K562 (cell line): ENCODE results near the gene DUS3L. TPM values are rescaled to one million over a fixed set of nuclear protein-coding genes. Genes with fewer than 3 reads are reported as not detected.
A peak's percentile ranks its signal among the peaks of the same experiment; 100 is the strongest.

ENCODE experiments used
- ATF7 ChIP-seq: fragments of 450-650 bp; IDR thresholded peaks from 2 replicates; pipeline ENCODE4 v1.7.1; 2014; ENCODE audit warnings: mild to moderate bottlenecking, moderate library complexity
- CEBPG ChIP-seq, 3 experiments: fragments of 200-800 bp in 1 of 3; sonication (Bioruptor generic) in 1 of 3; sonication (generic) in 1 of 3; formaldehyde crosslinking in 1 of 3; IDR thresholded peaks in 2 of 3; conservative IDR thresholded peaks in 1 of 3; 2 replicates each; pipeline versions ENCODE4 v1.6.1 to v1.8.0; 2016 to 2022; ENCODE audit warnings: missing compliant biosample characterization in 2 of 3, missing genetic modification characterization in 2 of 3, mild to moderate bottlenecking in 1 of 3, missing genetic modification reagents in 1 of 3
- HNRNPK ChIP-seq: fragments of 200-400 bp; formaldehyde crosslinking; IDR thresholded peaks from one replicate; pipeline ENCODE4 v1.6.1; 2018; ENCODE audit warnings: mild to moderate bottlenecking, low read depth, low read length; ENCODE audit not compliant: poor library complexity, severe bottlenecking
- MAFG ChIP-seq: fragments of 450-650 bp; conservative IDR thresholded peaks from 2 replicates; pipeline ENCODE4 v1.6.1; 2016; ENCODE audit warnings: missing genetic modification characterization, missing compliant biosample characterization
- POLR2H ChIP-seq: IDR thresholded peaks from 2 replicates; pipeline ENCODE4 v1.6.1; 2016; ENCODE audit warnings: missing genetic modification characterization, low read depth, mild to moderate bottlenecking, control low read depth, missing compliant biosample characterization, moderate library complexity
- SRF ChIP-seq, 2 experiments: fragments of 250-450, 450-650 bp in 1 of 2; sonication (Bioruptor Pico) in 1 of 2; sonication (generic) in 1 of 2; formaldehyde crosslinking; IDR thresholded peaks; 2 replicates each; pipeline versions ENCODE4 v1.5.0 to v1.5.1; 2020 to 2022; ENCODE audit warnings: mild to moderate bottlenecking in 1 of 2, missing genetic modification reagents in 1 of 2
- TRIM24 ChIP-seq, 2 experiments: fragments of 450-650 bp; IDR thresholded peaks; 2 replicates each; pipeline ENCODE4 v1.6.1; 2016
- ZNF175 ChIP-seq: fragments of 200-800 bp; sonication (Bioruptor generic); IDR thresholded peaks from 2 replicates; pipeline ENCODE4 v1.6.1; 2016; ENCODE audit warnings: low read depth, mild to moderate bottlenecking, missing genetic modification characterization, missing compliant biosample characterization
- ZNF354B ChIP-seq: fragments of 250-450 bp; sonication (Bioruptor Pico); IDR thresholded peaks from 2 replicates; pipeline ENCODE4 v1.4.0; 2020
- ZSCAN32 ChIP-seq: fragments of 450-650 bp; formaldehyde crosslinking; IDR thresholded peaks from 2 replicates; pipeline ENCODE4 v1.4.0; 2020; ENCODE audit warnings: mild to moderate bottlenecking, moderate library complexity
- polyA plus RNA-seq, 8 experiments: library from polyadenylated mRNA; depleted of rRNA in 4 of 8; stranded (reverse) in 5 of 8; unstranded in 3 of 8; fragments of >200 nt; fragmentation: Nextera tagmentation in 2 of 8; fragmentation: Illumina TruSeq in 1 of 8; extraction: Ambion mirVana in 2 of 8; extraction: Trizol in 1 of 8; gene quantifications; 2 replicates each; pipeline versions ENCODE4 v1.2.1 to v1.2.3, GENCODE V29; 2011 to 2014; ENCODE audit warnings: inconsistent platforms in 1 of 8, missing spikeins in 1 of 8
- total RNA-seq, 7 experiments: library from RNA; depleted of rRNA in 6 of 7; stranded (reverse); fragments of >200 nt in 6 of 7; fragmentation: Illumina TruSeq in 2 of 7; extraction: Trizol in 2 of 7; gene quantifications; 2 replicates each; pipeline versions ENCODE4 v1.2.1 to v1.2.3, GENCODE V29; 2011 to 2021; ENCODE audit warnings: low replicate concordance in 1 of 7
- TF ChIP-seq, protein P1 (sequence below): fragments of 200-600 bp; sonication (generic); IDR thresholded peaks from one replicate; pipeline ENCODE4 v1.6.1; 2012; ENCODE audit warnings: mild to moderate bottlenecking, low read depth, low read length, inconsistent platforms
- TF ChIP-seq, protein P2 (sequence below): fragments of 250-450 bp; sonication (Bioruptor Pico); IDR thresholded peaks from 2 replicates; pipeline ENCODE4 v1.5.0; 2021
- TF ChIP-seq, protein P3 (sequence below): fragments of 450-650 bp; formaldehyde crosslinking; IDR thresholded peaks from 2 replicates; pipeline ENCODE4 v1.4.0; 2020; ENCODE audit warnings: mild to moderate bottlenecking, moderate library complexity

The DUS3L gene
- total and polyA plus RNA-seq, 9 of the 15 experiments (the other 6 are each of a cell fraction or from before 2014, with no cell fraction given): 1.7 to 102 (median 77.5) TPM

DNA sequence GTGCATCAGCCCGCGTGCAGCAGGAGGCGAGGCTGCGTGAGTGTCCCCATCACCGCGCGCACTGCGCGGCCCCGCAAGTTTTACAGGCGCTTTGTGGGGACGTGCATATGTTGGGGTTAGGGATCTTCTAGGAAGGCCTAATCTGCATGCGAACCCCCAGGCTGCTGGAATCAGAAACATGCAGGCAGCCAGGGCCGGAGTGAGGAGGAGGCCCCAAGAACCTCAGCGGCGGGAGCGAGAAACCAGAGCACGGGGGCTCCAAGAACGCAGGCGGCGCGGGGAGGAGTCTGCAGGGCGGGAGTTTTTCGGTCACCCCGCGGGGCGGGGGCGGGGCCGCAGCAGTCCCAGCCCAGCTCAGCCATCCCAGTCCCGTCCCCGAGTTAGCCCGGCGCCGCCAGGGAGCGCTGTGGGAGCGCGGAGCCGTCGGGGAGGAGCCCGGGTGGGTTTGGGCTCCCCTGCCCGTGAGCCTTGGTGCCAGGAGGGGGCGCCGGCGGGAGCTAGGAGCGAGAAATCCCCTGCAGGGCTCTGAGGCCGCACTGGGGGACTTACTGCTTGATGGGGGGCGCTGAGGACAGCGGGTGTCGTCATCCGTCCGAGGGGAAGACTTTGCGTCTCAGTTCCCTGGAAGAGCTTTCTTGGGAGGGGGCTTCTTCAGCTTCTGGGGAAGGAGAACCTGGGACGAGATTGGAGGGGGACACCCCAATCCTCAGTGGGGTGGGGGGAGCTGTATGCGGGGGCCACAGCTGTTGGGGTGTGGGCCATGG lies 13.0 kb upstream of the DUS3L start (continued):
- TF ChIP-seq, protein P1, sequence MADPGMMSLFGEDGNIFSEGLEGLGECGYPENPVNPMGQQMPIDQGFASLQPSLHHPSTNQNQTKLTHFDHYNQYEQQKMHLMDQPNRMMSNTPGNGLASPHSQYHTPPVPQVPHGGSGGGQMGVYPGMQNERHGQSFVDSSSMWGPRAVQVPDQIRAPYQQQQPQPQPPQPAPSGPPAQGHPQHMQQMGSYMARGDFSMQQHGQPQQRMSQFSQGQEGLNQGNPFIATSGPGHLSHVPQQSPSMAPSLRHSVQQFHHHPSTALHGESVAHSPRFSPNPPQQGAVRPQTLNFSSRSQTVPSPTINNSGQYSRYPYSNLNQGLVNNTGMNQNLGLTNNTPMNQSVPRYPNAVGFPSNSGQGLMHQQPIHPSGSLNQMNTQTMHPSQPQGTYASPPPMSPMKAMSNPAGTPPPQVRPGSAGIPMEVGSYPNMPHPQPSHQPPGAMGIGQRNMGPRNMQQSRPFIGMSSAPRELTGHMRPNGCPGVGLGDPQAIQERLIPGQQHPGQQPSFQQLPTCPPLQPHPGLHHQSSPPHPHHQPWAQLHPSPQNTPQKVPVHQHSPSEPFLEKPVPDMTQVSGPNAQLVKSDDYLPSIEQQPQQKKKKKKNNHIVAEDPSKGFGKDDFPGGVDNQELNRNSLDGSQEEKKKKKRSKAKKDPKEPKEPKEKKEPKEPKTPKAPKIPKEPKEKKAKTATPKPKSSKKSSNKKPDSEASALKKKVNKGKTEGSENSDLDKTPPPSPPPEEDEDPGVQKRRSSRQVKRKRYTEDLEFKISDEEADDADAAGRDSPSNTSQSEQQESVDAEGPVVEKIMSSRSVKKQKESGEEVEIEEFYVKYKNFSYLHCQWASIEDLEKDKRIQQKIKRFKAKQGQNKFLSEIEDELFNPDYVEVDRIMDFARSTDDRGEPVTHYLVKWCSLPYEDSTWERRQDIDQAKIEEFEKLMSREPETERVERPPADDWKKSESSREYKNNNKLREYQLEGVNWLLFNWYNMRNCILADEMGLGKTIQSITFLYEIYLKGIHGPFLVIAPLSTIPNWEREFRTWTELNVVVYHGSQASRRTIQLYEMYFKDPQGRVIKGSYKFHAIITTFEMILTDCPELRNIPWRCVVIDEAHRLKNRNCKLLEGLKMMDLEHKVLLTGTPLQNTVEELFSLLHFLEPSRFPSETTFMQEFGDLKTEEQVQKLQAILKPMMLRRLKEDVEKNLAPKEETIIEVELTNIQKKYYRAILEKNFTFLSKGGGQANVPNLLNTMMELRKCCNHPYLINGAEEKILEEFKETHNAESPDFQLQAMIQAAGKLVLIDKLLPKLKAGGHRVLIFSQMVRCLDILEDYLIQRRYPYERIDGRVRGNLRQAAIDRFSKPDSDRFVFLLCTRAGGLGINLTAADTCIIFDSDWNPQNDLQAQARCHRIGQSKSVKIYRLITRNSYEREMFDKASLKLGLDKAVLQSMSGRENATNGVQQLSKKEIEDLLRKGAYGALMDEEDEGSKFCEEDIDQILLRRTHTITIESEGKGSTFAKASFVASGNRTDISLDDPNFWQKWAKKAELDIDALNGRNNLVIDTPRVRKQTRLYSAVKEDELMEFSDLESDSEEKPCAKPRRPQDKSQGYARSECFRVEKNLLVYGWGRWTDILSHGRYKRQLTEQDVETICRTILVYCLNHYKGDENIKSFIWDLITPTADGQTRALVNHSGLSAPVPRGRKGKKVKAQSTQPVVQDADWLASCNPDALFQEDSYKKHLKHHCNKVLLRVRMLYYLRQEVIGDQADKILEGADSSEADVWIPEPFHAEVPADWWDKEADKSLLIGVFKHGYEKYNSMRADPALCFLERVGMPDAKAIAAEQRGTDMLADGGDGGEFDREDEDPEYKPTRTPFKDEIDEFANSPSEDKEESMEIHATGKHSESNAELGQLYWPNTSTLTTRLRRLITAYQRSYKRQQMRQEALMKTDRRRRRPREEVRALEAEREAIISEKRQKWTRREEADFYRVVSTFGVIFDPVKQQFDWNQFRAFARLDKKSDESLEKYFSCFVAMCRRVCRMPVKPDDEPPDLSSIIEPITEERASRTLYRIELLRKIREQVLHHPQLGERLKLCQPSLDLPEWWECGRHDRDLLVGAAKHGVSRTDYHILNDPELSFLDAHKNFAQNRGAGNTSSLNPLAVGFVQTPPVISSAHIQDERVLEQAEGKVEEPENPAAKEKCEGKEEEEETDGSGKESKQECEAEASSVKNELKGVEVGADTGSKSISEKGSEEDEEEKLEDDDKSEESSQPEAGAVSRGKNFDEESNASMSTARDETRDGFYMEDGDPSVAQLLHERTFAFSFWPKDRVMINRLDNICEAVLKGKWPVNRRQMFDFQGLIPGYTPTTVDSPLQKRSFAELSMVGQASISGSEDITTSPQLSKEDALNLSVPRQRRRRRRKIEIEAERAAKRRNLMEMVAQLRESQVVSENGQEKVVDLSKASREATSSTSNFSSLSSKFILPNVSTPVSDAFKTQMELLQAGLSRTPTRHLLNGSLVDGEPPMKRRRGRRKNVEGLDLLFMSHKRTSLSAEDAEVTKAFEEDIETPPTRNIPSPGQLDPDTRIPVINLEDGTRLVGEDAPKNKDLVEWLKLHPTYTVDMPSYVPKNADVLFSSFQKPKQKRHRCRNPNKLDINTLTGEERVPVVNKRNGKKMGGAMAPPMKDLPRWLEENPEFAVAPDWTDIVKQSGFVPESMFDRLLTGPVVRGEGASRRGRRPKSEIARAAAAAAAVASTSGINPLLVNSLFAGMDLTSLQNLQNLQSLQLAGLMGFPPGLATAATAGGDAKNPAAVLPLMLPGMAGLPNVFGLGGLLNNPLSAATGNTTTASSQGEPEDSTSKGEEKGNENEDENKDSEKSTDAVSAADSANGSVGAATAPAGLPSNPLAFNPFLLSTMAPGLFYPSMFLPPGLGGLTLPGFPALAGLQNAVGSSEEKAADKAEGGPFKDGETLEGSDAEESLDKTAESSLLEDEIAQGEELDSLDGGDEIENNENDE: no peak
- no peak for TF ChIP-seq MAFG (tag)
- TF ChIP-seq, protein P2, sequence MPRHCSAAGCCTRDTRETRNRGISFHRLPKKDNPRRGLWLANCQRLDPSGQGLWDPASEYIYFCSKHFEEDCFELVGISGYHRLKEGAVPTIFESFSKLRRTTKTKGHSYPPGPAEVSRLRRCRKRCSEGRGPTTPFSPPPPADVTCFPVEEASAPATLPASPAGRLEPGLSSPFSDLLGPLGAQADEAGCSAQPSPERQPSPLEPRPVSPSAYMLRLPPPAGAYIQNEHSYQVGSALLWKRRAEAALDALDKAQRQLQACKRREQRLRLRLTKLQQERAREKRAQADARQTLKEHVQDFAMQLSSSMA: no peak
- TF ChIP-seq CEBPG (CRISPR knock-in tag; IDR thresholded peaks at IDR 0.05): peak; percentile 49; the same call in 1 of the 2 replicates
- no peak for TF ChIP-seq CEBPG (tag; conservative IDR thresholded peaks at IDR 0.05 in 1 of 2, IDR thresholded peaks at IDR 0.05 in 1 of 2)
- TF ChIP-seq ZNF175 (CRISPR knock-in tag): no peak
- TF ChIP-seq TRIM24 (IDR thresholded peaks at IDR 0.05): peak in 1 of 2 experiments; percentile 37; a peak in 2 of 4 replicates
- peak; percentile 69; the same call in 1 of the 2 replicates for TF ChIP-seq ATF7
- TF ChIP-seq, protein P3, sequence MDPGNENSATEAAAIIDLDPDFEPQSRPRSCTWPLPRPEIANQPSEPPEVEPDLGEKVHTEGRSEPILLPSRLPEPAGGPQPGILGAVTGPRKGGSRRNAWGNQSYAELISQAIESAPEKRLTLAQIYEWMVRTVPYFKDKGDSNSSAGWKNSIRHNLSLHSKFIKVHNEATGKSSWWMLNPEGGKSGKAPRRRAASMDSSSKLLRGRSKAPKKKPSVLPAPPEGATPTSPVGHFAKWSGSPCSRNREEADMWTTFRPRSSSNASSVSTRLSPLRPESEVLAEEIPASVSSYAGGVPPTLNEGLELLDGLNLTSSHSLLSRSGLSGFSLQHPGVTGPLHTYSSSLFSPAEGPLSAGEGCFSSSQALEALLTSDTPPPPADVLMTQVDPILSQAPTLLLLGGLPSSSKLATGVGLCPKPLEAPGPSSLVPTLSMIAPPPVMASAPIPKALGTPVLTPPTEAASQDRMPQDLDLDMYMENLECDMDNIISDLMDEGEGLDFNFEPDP (CRISPR knock-in tag): no peak
- no peak for TF ChIP-seq ZNF354B (CRISPR knock-in tag)
- TF ChIP-seq SRF (CRISPR knock-in tag; IDR thresholded peaks at IDR 0.05): peak in 1 of 2 experiments; percentile 73; a peak in 1 of 4 replicates
- no peak for TF ChIP-seq POLR2H
- peak; percentile 26 for TF ChIP-seq HNRNPK
- TF ChIP-seq ZSCAN32: no peak
